ENCODE results near the gene CPNE9.

The CPNE9 gene

DNA sequence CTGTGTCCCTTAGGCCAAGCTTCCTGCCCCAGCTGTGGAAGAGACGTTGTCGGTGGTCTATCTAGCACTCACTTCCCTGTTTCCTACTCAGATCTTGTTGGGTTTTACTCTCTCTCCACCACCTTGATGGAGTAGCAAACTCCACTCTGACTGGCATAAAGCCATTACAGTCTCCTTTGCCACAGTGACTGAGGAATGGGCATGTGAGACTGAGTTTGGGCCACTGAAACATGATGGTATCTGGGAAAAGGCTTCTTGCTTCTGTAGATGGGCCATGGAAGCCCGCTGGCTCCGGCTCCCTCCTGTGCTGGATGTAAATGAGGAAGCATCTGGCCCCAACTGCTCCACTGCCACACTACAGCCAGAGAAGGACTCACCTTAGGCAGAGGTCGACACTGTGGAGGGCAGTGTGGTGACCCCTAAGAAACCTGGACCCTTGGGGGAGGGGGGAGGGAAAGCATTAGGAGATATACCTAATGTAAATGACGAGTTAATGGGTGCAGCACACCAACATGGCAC is 75.5 kb downstream of the CPNE9 start:
- no peak for DNase-seq (ENCODE audit: low read depth)

All from activated T-cell treated with anti-CD3 and anti-CD28 coated beads for 48 hours (primary cell).